Daoy (cell line): ENCODE measurements around the gene EXOSC7. TPM values are rescaled to one million over a fixed set of nuclear protein-coding genes. Genes with fewer than 3 reads are reported as not detected.

Experiments used
- DNase-seq: peaks from one replicate; pipeline ENCODE4 v3.0.0-alpha.2; 2015; ENCODE audit warnings: low read depth
- total RNA-seq: library from RNA; depleted of rRNA; stranded (reverse); fragments of >200 nt; shearing (Covaris generic); gene quantifications from 2 replicates; pipeline ENCODE4 v1.2.3, GENCODE V29; 2014

The EXOSC7 gene
- total RNA-seq, 1 experiment from 2014 or later, result 85.5 TPM

DNA sequence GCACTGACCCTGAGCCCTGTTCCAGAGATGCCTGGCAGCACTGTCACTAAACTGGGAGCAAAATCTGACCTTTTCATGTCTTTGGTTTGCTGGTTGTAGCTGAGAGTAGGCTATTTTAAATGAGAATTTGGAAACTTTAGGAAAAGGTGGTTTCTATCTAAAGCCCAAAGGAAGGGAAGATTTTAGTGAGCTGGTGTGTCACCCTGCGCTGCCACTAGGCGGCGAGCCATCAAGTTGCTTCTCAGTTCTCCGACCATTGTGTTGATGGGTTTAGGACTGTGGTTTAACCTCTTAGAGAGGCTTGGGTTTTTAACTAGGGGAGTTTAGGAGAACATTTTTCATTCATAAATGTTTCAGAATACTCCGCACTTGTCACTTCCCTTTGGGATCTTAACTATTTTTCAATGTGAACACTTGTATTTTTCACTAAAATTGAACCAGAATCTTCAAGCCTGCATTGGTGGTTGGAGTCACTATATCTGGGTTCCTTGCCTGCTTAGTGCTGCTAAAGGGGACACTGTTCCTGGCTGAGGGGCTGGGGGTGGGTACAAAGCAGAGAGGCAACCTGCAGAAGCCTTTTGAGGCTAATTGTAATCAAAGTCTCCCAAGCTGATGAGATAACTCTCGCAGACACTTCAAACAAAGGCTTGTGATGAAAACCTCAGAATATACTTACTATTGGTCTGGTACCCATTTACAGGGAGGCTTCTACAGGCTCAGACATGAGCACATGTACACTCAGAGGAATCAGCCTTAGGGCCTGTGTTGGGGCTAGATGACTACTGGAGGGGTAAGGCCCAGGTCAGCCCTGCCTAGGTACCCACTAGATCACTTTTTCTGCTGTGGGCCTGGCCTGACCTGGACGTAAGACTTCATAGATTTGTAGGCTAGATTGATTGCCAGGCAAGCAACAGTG, 16.8 kb downstream of the EXOSC7 start:
- peak; percentile 36 for DNase-seq

DNA sequence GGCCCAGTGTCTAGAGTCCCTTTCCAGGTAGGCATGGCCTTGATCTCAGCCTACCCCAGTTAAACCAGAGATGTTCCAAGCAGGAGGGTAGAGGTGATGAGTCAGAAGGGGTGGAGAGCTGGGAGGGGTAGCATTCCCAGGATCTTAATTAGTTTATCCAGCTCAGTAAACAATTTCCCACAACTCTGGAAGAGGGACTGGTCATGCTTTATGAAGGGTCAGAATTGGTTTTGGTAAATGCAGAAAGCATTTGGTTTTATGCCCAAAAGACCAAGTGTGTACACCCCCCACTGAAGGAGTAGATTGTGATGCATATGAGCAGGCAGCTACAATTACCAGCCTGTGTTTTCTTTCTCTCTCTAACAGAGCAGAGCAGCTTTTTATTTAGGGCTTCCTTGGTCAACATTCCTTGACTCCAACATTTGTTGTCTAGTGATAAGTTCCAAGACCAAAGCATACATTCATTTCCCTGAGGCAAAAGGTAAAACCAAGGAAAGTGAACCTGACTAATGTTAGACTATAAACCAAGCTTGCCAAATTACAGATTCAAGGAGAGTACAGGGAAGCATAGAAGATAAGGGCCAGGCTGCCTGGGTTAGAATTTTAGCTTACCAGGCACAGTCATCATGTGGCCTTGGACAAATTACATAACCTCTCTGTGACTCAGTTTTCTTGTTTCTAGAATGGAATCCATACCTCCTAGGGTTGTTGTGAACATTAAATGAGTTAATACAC, 17.6 kb downstream of the EXOSC7 start:
- peak; percentile 58 for DNase-seq

DNA sequence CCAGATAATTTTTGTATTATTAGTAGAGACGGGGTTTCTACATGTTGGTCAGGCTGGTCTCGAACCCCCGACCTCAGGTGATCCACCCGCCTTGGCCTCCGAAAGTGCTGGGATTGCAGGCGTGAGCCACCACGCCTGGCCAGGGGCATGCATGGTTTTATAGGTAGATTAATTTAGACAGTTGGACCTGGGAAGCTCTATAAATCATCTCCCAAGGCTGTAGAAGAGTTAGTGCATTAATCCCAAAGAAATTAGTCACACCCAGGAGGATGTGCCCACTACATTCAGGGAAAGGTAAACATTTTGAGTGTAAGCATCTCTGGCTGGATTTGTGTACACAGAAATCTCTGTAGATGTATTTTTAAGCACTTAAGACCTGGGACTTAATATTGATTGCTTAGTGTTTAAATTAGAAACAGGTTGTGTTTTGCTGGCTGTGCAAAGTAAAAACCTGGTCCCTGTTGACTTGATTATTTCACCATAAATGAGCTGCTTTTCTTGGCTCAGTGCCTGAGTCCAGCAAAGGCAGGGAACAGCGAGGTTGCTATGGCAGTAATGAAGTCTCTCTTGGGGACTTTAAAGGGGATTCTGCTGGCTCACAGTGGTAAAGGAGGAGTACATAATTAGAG, 19.2 kb downstream of the EXOSC7 start:
- peak; percentile 47 for DNase-seq

GRCh38 chr3:44996556-44996969, 20.5 kb downstream of the EXOSC7 start:
- no peak for DNase-seq

- DNase-seq, result no peak
Measured at GRCh38 chr3:44999782-45000181, 23.7 kb downstream of the EXOSC7 start.

DNA sequence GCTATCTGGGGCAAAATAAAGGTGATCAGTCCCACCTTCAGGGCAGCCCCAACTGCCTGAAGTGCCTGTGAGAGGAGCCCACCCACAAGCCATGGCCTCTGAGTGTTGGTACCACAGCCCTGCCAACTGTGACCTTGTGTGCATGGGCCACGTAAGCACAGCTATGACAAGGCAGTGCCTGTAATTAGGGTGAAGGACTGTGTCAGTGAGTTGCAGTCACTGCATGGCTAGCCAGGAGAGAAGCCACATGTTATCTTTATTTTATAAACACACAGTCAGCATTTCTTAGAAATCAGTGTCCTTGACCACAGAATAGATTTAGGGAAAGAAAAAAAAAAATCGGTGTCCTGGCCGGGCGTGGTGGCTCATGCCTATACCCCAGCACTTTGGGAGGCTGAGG, 24.8 kb downstream of the EXOSC7 start:
- no peak for DNase-seq

DNA sequence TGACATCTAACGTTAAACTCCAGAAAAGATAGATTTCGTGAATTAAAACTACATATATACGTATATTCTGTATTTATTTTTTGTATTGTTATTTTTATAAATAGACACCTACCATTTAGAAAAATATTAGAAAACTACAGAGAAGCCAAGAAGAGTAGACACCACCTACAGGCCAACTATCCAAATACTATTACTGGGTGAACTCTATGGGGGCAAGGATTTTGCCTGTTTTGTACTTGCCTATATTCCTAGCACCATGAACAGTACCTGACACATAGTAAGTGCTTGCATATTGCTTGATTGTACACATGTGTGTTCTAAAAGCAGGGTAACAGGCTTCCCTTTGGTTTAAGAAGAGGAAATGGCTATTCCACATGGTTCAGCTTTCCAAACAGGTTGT, 25.7 kb downstream of the EXOSC7 start:
- no peak for DNase-seq

DNA sequence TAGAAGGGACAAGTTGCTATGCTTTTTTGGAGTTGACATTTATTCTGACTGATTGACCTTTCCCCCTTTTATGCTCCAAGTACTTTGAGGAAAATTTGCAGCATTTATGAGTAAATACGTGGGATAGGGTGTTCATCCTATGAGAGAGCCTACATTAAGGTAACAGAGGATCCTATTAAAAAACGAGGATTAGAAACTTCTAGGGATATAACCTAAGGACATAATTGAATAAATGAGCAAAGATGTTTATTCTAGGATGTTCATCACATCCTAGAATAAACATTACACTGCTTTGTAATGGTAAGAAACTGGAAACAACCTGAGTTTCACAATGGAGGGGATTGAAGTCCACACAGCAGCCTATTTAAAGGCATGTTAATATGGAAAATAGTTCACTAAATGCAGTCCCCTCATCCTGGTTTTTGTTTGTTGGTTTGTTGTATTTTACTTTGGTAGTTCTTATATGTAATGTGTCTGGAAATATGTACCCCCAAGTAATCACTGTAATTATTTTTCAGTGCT, 26.2 kb downstream of the EXOSC7 start:
- DNase-seq, result no peak

- no peak for DNase-seq
Measured at GRCh38 chr3:45002720-45003119, 26.7 kb downstream of the EXOSC7 start.

DNA sequence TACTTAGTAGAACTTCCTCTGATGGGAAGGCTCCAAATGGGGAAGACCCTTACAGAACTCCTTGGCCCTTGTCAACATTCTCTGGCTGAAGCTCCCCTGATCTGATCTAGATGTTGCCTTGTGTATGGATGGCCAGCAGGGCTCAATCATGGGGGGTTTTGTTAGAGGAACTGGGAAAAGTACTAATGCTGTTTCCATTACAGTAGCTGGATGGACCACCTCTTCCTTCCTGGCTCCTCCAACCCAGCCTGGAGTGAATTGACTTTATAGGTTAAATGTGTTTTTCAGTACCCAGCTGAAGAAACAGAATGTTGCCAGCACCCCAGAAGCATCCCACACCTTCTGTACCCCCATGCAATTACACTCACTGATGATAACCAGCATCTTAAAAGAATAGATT, 27.4 kb downstream of the EXOSC7 start:
- no peak for DNase-seq

DNA sequence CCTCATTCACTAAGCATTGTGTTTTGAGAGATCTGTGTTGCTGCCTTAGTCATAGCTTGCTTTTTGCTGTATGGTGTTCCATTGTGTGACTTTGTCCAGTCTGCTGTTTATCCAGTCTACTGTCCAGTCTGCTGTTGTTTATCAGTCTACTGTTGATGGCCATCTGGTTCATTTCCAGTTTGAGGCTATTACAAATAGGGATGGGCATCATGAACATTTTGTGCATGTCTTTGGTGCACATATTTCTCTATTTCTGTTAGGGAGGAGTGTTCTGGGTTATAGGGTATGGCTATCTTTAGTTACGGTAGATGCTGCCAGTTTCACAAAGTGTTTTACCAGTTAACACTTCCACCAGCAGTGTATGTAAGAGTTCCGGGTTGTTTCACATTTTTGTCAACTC, 27.8 kb downstream of the EXOSC7 start:
- no peak for DNase-seq

DNA sequence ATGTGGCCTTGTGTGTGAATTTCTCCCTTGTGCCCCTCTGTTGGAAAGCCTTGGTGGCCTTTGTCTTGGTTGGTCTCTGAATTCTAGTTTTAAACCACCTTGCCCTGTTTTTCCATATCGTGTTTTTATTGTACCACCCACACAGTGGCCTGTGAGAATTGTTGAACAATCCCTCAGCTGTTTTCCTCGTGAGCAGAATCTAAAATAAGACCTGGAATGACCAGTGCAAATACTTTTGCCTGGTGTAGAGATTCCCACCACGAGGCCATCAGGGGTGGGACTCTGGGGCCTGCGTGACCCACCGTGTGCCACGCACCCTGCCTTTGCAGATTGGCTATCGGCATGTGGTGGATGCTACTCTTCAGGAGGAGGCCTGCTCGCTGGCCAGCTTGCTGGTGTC, 31.0 kb downstream of the EXOSC7 start:
- DNase-seq, result no peak

- no peak for DNase-seq
Measured at GRCh38 chr3:45008117-45008516, 32.1 kb downstream of the EXOSC7 start.

DNA sequence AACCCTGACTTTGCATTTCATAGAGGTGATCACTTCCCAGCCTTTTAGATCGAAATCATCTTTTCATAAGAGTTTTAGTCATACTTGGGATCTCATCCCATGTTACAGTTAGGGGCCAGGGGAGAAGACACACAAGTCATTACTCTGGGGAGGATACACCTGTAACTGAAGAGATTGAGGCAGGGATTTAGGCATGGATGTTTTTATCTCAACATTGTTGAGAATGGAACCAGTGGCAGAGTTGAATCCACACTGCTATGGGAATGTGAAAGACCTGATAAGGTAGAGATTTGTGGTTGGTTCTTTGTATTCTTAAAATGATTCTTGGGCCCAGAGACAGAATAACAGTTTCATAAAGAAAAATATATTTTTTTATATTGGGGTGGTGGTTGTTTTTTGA, 33.8 kb downstream of the EXOSC7 start:
- DNase-seq, result no peak

DNA sequence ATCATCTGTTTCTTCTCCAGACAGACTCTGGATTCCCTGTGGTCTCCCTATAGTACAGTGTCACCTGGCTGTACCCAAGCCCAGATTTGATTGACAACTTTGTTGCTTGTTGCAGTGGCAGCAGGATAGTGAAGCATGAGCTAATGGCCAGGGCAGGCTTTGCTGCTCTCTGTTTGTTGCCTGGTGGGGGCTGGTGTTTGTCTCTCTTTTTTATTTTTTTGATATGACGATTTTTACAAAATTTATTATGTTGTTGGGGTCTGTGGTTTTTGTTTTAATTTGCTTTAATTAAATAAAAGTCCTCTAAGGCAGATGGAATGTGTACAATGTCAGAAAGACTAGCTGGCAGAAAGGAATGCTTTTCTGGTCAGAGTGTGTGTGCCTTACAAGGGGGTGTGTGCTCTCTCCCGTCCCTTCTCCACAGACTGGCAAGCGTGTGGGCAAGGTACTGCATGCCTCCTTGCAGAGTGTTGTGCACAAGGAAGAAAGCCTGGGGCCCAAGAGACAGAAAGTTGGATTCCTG, 34.8 kb downstream of the EXOSC7 start:
- DNase-seq, result peak; percentile 72

- peak; percentile 68 for DNase-seq
Measured at GRCh38 chr3:45011756-45012508, 35.9 kb downstream of the EXOSC7 start.

DNA sequence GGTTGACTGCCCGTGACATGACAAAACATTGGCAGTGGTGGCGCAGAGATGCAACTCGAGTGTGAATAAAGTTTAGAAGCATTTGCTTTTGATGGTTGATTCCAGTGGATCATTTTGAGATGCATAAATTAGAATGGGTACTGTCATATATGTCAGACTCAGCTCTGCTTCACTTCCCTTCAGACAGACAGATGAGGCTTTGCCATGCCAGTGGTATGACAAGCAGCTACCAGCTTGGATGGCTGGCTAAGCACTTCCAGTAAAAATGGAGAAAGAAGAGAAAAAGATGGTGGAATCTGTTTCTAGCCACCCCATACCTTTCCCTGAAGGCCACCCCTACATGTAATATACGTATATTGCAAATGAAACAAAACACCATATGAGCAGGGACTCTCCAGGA, 36.5 kb downstream of the EXOSC7 start:
- DNase-seq, result no peak

DNA sequence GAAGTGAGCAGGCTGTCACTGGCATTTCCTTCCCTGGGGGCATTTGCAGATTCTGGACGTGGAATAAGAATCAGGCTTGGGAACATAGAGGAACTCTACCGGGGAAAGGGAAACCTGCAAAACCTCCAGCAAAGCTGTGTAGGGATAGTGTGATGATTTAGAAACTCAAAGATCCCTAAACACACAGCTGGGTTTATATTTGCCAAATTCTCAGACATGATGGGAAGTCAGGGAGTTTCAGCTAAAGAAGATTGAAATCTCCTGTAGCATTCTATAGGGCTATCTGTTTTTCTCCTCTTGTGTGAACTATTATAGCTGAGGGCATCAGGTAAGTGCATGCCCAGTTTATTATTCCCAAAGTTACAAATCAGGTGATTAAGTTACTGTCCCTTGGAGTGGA, 40.9 kb downstream of the EXOSC7 start:
- no peak for DNase-seq

GRCh38 chr3:45017821-45018220, 41.8 kb downstream of the EXOSC7 start:
- no peak for DNase-seq

DNA sequence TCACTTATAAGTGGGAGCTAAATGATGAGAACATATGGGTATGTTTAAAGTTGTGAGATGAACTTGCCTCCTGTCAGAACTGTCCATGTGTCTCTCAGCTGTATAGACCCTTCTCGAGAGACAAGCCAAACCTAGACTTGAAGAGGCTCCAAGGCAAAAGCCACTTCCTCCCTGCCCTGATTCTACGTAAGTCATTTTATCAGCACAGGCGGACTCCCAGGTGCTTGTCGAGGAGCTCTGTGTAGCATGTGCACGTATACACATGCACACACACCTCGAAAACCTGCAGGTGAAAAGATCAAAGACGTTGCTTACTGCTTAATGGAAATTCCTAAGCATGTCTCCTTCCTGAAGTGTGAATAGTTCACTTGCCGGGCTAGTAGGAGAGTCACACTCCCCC, 44.5 kb downstream of the EXOSC7 start:
- no peak for DNase-seq

DNA sequence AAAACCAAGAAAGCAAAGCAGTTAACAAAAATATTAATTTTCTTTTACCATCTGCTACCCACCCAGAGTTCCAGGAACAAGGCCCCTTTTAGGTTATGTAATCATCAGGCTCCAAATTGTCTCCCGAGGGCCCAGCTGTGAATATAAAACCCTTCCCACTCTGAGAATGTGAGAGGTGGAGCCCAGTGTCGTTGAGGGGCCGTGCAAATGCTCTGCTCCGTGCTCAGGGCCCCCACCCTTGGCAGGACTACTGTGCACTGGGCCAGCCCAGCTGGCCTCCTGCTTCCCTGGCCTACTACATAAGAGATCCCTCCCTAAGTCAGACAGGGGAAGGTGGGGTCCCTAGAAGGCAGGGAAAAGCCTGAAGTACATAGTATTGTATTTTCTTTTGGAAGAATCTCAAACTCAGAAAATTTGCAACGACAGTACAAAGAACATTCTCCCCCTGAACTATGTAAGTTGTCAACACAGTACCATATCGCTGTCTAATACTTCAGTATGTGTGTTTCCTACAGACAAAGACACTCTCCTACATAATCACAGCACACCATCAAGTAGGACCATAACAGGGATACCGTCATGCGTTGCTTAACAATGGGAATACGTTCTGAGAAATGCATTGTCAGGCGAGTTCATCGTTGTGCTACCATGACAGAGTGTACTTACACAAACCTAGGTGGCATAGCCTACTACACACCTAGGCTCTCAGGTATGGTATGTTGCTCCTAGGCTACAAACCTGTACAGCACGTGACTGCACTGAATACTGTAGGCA, 45.7 kb downstream of the EXOSC7 start:
- DNase-seq, result no peak
